Activated gamma-delta T cell treated with anti-CD3 and anti-CD28 coated beads, Interleukin-2, amount 50 U/mL, for 16 hours (primary cell): ENCODE measurements around the gene QSOX1.

Source experiments
- DNase-seq: peaks from one replicate; pipeline ENCODE4 v3.0.0-alpha.2; 2020; ENCODE audit warnings: low read depth

Gene QSOX1

DNA sequence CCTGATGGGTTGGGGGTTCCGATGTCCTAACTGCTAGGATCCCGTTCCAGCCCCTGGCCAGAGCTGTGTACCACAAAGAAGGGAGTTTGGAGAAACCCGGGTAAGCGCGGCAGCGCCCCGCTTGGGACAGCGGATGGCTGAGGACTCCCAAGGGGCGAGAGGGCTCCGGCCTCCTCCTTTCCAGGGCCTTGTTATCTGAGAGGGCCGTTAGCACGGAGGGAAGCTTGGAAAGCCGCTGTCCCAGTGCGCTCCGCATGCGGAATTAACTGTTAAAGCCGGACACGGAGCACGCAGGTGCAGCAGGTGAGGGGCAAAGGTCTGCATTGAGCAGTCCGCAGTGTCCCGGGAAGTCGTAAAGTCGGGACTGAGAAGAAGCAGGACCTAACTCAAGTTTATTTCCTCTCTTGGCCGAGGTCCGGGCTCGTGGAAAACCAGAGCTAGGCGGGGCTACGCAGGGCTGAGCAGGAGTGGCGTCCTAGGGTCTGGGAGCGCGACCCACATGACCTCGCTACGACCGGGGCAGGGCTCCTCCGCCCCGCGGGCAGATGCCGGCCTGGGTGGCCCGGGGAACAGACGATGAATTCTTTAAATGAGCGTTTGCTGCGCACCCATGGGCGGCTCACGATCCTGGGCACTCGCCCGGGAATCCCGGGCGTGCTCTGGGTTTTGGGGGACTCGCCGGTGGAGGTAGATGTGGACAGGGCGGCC is 79.9 kb downstream of the QSOX1 start:
- DNase-seq = no peak

- DNase-seq = no peak
Measured at GRCh38 chr1:180235077-180235501, 80.4 kb downstream of the QSOX1 start.

DNA sequence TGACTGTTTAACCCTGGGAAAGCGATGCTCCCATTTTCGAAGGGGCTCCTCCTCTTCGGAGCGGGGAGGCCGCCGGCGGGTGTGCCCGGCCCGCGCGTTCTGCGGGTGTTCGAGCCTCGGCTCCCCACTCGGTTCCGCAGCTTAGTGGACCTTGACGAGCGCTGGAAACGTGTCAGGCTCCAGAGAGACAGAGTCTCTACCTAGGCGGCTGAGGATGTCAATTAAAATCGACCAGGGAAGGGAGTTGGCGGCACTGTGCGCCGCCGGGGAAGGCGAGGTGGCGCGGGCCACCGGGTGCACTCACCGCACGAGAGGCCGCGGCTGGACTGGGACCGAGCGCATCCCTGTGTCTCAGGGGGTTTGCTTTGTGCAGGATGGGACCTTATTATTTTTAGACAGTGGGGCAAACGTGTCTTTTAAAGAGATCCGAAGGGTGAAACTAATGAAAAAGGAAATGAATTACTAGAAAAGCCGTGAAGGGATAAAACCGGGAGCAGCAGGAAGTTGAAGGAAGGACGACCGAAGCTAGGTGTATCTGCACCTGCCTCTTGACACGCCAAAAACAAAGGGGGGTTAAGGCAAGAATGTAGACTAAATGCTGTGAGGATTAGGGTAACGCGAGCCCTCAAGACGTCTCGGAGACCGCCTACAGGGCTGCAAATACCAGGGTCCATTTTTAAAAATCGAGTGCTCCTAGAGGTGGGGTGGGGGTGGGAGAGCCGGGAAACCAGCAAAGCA is 81.0 kb downstream of the QSOX1 start:
- no peak for DNase-seq

- DNase-seq = no peak
Measured at GRCh38 chr1:180236698-180237509, 82.2 kb downstream of the QSOX1 start.

DNA sequence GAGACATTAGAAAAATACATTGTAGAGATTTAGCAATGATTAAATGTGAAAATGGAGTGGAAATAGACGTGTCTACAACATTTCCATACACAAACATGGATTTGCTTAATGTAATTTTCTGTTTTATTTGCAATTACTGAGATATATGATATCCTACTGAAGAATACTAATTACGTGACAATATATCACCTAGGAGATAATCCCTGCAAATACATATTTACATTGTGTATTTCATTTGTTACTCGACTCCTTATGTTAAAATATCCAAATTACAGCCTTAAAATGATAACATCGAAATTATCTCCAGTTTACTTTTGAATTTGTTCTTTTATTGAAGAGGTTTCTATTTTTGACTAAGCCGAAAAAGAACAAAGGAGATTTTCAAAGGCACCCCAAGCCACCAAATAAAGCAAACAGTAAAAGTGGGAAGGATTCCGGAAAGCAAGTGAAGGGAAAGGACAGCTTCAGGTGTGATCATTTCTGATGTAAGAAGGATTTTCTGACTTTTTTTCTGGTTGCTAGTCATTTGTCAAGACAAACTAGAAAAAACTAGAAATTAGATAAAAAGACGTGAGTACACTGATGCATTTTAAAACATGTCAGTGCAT is 83.3 kb downstream of the QSOX1 start:
- no peak for DNase-seq

- DNase-seq = no peak
Measured at GRCh38 chr1:180238675-180239074, 84.0 kb downstream of the QSOX1 start.

GRCh38 chr1:180239145-180240096 is 84.8 kb downstream of the QSOX1 start:
- no peak for DNase-seq

GRCh38 chr1:180241716-180242544 is 87.3 kb downstream of the QSOX1 start:
- DNase-seq = no peak

GRCh38 chr1:180243517-180244221 is 89.0 kb downstream of the QSOX1 start:
- DNase-seq = no peak

DNA sequence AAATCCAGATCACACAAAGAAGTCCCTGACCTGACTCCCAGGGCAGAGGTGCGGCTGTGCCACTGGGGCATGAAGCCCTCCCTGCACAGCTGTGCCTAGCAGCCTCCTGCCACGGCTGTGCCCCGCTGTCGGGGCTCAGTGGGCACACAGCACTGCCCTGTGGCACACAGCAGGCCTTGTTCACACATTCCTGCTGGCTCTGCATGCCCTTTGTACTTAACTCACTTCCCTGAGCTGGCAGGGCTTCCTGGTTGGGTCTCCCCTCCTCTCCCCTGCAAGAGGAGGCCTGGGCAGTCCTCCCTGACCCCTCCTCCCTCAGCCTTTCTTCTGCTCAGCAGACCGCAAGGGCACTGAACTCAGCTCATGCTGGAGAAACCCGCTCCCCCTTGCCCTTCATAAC is 90.2 kb downstream of the QSOX1 start:
- no peak for DNase-seq

- DNase-seq = no peak
Measured at GRCh38 chr1:180246579-180246978, 91.9 kb downstream of the QSOX1 start.

- DNase-seq = no peak
Measured at GRCh38 chr1:180247061-180247460, 92.4 kb downstream of the QSOX1 start.

- no peak for DNase-seq
Measured at GRCh38 chr1:180247580-180247979, 92.9 kb downstream of the QSOX1 start.

DNA sequence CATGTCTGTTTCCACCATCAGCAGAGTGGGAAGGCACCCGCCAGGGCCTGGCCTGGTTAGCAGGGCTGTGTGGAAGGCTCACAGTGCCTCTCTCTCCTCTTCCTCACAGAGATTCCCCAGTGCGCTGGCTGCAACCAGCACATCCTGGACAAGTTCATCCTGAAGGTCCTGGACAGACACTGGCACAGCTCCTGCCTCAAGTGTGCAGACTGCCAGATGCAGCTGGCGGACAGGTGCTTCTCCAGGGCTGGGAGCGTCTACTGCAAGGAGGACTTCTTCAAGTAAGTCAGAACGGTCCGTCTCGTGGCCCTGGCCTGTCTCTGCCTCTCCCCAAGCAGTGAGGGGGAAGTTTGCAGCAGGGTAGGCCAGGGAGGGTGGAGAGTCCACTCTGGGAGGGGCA is 93.5 kb downstream of the QSOX1 start:
- no peak for DNase-seq

DNA sequence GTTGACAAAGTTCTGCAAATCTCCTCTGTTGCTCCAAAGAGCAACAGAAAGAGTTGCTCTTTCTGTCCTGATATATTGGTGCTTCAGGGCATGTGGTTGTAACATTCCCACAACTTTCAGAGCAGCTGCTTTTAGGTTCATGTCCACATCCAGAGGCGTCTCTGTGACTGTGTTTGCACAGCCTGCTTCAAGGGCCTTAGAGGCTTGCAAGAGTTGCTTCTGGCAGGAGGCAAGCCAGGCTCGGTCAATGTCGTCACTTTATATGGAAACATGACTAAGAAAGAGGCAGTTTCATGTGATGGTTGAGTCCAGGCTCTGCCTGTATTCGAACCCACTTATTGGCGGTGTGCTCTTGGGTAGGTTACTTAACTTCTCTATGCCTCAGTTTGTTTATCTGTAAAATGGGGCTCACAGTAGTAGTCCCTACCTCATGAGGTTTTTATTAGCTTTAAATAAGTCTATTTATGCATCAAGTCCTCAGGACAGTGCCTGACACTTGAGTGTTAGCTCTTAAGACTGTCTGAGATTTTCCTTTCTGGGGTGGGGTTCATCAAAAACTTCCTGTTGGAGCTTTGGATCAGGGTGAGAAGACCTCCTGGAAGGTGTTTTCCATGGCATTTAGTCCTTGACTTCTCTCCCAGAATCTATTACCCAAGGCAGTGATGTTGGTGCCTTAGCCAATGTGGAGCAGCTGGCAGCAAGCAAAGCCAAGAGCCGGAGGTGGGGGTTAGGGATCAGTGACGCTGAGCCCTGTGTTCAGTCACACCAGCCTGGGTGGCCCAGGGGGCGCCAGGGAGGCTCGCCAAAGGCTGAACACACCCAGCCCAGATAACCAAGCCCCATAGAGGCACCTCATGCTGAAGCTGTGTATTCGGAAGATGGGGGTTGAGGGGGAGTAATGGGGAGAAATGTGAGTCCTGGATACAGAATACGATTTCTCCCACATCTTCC is 94.3 kb downstream of the QSOX1 start:
- DNase-seq = no peak

GRCh38 chr1:180249725-180250498 is 95.2 kb downstream of the QSOX1 start:
- DNase-seq = no peak

GRCh38 chr1:180250499-180250770 is 95.8 kb downstream of the QSOX1 start:
- no peak for DNase-seq
